22Rv1 (cell line): Measurements from ENCODE around the gene ZFAND2B.

Experiments
- H3K27ac ChIP-seq: fragments of 450-650 bp; 2 replicates; pipeline ENCODE4 v1.5.1; 2017
- ZFX ChIP-seq: fragments of 450-650 bp; IDR thresholded peaks from 2 replicates; pipeline ENCODE4 v1.6.1; 2017; ENCODE audit warnings: antibody characterized with exemption, borderline replicate concordance
- TF ChIP-seq, protein P1 (sequence below): fragments of 450-650 bp; IDR thresholded peaks from 2 replicates; pipeline ENCODE4 v1.5.1; 2017; ENCODE audit warnings: mild to moderate bottlenecking

The ZFAND2B gene

GRCh38 chr2:219204425-219205164 lies 2.0 kb upstream of the ZFAND2B start:
- H3K27ac ChIP-seq = no peak overlapping the region
- TF ChIP-seq, protein P1, sequence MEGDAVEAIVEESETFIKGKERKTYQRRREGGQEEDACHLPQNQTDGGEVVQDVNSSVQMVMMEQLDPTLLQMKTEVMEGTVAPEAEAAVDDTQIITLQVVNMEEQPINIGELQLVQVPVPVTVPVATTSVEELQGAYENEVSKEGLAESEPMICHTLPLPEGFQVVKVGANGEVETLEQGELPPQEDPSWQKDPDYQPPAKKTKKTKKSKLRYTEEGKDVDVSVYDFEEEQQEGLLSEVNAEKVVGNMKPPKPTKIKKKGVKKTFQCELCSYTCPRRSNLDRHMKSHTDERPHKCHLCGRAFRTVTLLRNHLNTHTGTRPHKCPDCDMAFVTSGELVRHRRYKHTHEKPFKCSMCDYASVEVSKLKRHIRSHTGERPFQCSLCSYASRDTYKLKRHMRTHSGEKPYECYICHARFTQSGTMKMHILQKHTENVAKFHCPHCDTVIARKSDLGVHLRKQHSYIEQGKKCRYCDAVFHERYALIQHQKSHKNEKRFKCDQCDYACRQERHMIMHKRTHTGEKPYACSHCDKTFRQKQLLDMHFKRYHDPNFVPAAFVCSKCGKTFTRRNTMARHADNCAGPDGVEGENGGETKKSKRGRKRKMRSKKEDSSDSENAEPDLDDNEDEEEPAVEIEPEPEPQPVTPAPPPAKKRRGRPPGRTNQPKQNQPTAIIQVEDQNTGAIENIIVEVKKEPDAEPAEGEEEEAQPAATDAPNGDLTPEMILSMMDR = no peak
- TF ChIP-seq ZFX = no peak

DNA sequence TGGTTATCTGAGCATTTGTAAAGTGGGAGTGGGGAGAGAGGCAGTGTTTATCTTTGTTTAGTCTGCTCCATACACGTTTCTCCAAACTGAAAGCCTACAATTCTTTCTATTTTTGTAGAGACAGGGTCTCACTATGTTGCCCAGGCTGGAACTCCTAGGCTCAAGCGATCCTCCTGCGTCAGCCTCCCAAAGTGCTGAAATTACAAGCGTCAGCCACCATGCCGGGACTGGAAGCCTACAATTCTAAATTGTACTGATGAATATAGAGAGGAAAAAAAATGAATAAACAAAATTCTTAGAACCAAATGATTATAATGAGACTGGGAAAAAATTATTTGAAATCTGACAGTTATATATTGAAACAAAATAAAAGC lies 1.4 kb upstream of the ZFAND2B start:
- TF ChIP-seq, protein P1 = no peak
- TF ChIP-seq ZFX = no peak
- H3K27ac ChIP-seq = peak overlapping the region; percentile 92; the same call in 1 of the 2 replicates

DNA sequence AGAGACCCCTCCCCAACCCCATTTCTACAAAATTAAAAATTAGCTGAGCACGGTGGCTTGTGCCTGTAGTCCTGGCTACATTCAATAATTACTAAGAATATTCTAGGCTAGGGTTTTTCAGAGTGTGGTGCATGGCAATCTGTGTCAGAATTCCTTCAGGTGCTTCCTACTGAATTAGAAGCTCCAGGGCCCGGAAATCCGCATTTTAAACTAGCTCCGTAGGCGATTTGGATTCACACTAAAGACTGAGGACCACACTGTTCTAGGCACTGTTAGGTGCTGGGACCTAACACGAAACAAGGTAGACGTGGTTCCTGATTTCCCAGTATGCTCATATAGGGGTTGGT lies 628 bp upstream of the ZFAND2B start:
- TF ChIP-seq ZFX = no peak
- TF ChIP-seq, protein P1 = no peak
- peak overlapping the region; percentile 92 for H3K27ac ChIP-seq

GRCh38 chr2:219207134-219207883 lies 727 bp downstream of the ZFAND2B start:
- TF ChIP-seq, protein P1 = no peak
- peak overlapping the region; percentile 92 for H3K27ac ChIP-seq

DNA sequence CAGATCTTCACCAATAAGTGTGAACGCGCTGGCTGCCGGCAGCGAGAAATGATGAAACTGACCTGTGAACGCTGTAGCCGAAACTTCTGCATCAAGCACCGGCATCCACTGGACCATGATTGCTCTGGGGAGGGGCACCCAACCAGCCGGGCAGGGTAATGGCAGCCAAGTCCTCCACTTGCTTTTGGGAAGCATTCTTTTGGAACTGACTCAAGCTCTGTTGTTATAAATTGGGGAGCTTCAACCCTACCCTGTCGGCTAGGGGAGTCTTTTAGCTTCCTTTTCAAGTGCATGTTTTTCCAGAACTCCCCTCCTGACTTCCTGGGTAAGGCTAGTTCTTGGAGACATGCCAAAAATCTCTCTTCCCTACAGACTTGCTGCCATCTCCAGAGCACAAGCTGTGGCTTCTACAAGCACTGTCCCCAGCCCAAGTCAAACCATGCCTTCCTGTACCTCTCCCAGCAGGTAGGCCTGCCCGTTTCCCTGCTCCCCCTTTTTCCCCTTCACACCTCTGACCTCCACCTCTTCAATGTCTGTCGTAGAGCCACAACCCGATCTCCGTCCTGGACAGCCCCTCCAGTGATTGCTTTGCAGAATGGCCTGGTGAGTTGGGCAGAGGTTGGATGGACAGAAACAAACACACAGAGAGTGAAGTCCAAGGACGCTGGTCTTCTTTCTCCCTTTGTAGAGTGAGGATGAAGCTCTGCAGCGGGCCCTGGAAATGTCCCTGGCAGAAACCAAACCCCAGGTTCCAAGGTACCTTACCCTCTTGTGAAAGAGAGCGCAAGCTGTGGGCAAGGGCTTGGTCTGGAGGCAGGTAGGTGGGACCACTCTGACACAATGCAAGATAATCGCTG lies 1.5 kb downstream of the ZFAND2B start:
- peak overlapping the region; percentile 92 for H3K27ac ChIP-seq

DNA sequence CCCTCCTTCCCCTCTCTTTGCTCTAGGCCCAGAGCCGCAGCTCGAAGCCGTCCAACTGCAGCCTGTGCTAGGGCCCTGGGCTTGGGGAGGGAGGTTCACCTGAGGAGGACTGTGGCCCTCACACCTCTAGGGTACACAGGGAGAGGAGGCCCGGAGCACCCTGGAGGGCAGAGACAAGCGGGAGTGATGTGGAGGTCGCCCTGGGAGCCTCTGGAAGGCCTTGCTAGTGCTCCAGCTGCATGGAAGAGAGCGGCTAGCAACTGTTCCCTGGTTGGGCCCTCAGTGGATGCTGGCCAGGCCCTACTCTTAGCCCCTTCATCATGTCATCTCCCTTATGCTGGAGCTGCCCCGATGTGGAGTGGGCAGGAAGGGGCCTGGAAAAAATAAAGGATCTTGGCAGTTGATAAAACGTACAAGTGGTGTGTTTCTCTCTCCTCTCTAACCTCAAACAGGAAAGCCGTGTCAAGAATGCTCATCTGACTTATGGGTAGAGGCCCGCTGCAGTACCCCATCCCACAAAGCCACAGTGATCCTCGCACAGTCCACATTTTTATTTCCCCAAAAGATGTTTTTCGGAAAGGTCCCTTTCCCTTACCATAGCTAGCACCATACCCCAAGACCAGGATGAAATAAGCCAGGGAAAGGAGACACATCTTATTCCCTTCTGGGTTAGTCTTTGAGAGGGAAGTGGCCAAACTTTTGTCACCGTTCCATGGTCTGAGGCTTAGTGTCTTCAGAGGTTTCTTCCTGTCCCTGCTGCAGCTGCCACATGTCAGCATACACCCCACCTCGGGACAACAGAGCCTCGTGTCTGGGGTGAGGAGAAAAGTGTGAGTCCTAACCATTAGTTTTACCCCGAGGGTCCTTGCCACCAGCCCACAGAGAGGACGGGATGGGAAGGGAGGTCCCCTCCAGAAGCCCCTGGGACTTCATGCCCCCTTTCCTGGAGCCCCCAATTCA lies 2.9 kb downstream of the ZFAND2B start:
- peak overlapping the region; percentile 92 for H3K27ac ChIP-seq
- TF ChIP-seq, protein P1 = no peak
- no peak for TF ChIP-seq ZFX

More for the DNA sequence above, 1.5 kb downstream of the ZFAND2B start:
- no peak for TF ChIP-seq ZFX
- TF ChIP-seq, protein P1 = no peak
